Measurements from ENCODE around the gene CPNE8.

- TF ChIP-seq POLR2A (IDR thresholded peaks at IDR 0.05) = no peak
- TF ChIP-seq CTCF (IDR thresholded peaks at IDR 0.05) = no peak
Observed at GRCh38 chr12:38844267-38844666, 61.1 kb downstream of the CPNE8 start.

All from testis (tissue), 2 donors.